GM21737 (cell line): Measurements from ENCODE around the gene KRTAP10-1.
"Not testable (repeated sequence)": the region's sequence is repeated elsewhere in the genome, so short reads cannot be mapped to it uniquely, and the experiment has no call there.

Source experiments
- ATAC-seq: cut with Tn5 transposase; IDR thresholded peaks from one replicate; pipeline ENCODE4 v1.9.1; 2021; ENCODE audit warnings: mild to moderate bottlenecking, moderate library complexity; ENCODE audit not compliant: unreplicated experiment

The KRTAP10-1 gene

DNA sequence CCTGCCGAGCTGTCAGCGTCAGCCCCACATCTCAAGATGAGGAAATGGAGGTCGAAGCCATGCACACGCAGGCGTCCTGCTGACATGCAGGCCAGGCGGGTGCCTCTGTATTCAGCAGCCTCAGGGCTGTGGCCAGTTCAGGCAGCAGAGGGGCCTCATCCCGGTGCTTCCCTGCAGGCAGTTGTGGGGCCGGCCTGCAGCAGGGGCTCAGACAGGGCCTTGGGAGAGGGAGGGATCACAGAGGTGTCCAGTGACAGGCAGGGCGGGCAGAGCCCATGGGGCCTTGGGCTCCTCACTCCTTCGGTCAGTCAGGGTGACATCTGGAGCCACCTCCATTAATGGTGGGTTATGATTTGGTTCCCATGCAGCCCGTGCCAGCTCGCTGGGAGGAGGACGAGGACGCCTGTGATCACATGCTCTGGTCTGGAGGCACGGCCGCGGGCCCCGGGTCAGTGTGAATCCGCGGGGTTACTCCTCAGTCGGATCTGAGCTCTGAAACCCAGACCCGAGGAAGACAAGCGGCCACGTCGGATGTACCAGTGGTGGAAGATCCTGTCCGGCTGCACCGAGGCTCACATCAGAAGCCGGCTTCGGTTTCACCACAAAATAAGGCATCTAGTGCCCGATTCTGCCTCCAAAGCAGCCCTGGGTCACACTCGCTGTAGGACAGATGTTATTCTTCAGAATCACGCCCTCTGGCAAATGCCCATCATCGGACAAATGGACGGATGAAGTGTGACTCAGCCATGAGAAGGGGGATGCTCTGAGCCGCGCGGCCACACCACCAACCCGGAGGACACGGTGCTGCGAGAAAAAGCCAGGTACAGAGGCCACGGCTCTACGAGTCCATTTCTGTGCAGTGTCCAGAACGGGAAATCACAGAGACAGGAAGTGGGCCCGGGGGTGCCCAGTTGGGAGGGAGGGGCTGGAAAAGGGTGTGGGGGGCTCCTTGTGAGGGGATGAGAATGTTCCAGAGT is 33.4 kb downstream of the KRTAP10-1 start:
- ATAC-seq = no peak

- ATAC-seq = no peak
Observed at GRCh38 chr21:44505673-44506278, 34.2 kb downstream of the KRTAP10-1 start.

GRCh38 chr21:44503901-44504399 is 36.0 kb downstream of the KRTAP10-1 start:
- ATAC-seq = no peak

GRCh38 chr21:44503006-44503889 is 36.7 kb downstream of the KRTAP10-1 start:
- ATAC-seq = not testable (repeated sequence)

DNA sequence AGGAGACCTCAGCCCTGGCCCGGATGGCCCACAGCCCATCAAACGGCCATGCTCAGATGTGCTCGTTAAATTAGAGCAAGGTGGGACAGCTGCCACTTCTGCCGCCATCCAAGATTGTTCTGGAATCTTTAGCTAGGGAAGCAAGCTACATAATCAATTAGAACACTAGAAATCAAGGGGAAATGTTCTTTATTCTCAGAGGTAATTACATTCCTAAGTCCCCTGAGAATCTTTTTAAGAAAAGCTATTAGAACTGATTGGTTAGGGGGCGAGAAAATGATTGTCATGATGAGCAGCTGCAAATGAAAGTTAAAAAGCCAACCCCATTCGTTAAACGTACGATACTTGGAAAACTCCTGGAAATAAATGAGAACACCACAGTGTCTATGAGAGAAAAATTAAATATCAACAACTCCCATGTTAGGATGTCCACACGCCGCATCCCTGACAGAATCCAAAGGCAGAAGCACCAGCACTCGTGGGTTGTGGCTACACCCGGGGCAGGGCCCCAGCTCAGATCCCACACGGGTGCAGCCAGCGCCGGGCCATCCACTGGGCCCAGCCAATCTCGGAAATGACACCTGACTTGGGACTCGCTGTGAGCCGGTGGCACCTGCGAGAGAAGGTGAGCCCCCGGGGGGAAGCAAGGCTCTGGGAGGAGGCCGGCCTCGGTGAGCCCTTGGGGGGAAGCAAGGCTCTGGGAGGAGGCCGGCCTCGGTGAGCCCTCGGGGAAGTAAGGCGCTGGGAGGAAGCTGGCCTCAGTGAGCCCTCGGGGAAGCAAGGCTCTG is 37.6 kb downstream of the KRTAP10-1 start:
- no peak for ATAC-seq

DNA sequence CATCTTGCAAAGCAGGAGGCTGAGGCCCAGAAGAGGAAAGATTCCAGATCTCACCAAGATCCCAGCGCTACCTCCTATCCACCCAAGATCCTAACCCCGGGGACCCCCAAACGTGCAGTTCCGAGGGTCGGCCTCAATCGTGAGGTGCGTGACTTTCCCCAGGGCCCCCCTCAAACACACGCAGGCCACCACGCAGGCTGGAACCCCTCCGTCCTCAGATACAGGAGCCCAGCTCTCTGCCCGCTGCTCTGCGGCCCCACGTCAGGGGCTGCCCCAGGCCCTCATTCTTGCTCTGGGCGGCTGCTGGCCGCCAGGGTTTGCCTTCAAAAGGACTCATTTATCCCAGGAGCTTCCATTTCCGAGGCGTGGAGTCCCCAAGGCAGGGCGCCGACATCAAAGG is 39.9 kb downstream of the KRTAP10-1 start:
- ATAC-seq = no peak

GRCh38 chr21:44499631-44500030 is 40.4 kb downstream of the KRTAP10-1 start:
- ATAC-seq = no peak

- ATAC-seq = no peak
Observed at GRCh38 chr21:44499211-44499560, 40.8 kb downstream of the KRTAP10-1 start.

- ATAC-seq = no peak
Observed at GRCh38 chr21:44498280-44499210, 41.5 kb downstream of the KRTAP10-1 start.

DNA sequence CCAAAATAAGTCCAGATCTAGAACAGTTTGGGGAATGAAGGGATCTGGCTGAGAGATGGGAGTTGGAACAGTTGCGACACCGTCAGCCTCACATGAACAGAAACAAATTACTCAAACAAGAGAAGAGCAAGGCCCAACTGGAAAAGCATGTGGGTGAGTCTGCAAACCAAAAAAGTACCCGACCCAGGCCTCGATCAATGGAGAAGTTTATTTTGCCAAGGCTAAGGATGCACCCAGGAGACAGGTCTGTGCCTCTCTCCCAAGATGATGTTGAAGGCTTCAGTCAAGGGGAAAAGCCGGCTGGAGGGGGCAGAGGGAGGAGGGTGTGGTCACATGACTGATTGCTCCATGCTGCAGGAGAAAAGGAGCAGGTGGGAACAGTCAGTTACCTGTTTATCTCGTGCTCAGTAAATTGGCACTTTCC is 42.3 kb downstream of the KRTAP10-1 start:
- ATAC-seq = no peak

GRCh38 chr21:44496564-44497550 is 43.1 kb downstream of the KRTAP10-1 start:
- ATAC-seq = no peak

DNA sequence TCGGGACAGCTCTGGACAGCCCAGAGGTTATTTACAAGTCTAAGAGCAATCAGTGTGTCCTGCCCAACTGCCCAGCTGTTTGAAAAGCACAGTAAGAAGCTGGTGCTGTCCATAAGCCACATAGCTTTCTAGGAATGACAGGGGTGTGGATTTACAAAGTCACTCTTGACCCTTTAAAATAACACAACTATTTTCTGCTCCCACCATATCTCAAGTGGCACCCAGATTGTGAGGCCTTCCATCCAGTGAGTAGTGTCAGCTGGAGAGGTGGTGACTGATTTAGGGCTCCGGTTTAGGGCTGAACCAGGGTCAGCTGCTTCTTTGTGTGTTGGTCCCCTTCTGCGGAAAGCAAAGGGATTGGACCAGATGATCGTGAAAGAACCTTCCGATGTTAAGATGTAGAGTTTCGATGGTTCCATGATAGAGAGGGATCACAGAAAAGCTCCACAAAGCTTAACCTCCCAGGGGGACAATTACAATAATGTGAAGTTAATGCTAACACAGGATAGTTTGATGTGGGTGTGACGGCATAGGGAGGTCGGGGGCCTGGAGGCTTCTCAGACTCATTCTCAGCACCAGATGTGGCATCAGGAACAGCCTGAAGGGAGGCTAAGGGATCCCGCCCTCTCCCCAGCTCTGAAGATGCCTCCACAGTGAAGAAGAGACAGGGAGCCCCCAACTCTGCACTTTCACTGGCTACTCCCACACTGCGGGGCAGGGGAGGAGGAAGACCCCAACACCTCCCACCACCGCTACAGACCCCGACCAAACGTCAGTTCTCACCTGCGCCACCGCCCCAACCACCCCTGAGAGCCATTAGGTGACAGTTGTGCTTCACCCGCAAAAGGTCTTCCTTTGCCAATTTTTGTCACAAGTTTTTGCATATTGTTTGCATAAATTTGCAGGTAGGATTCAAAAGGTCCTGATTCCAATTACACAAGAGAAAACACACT is 44.1 kb downstream of the KRTAP10-1 start:
- no peak for ATAC-seq

- ATAC-seq = no peak
Observed at GRCh38 chr21:44494956-44495355, 45.0 kb downstream of the KRTAP10-1 start.

DNA sequence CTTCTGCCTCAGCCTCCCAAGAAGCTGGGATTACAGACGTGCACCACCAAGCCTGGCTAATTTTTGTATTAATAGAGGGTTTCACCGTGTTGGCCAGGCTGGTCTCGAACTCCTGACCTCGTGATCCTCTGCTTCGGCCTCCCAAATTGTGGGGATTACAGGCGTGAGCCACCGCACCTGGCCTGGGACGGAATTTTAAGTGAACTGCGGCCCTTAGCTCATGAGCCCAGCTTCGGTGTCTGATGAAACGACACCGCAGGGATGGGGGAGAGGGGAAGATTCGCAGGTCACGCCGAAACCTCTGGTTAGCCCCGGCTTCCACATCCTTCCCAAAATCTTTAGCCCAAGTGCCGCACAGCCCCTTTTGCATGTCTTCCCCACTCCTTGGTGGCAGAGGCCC is 45.6 kb downstream of the KRTAP10-1 start:
- ATAC-seq = no peak

- no peak for ATAC-seq
Observed at GRCh38 chr21:44492567-44493385, 47.2 kb downstream of the KRTAP10-1 start.

- ATAC-seq = no peak
Observed at GRCh38 chr21:44490816-44491215, 49.2 kb downstream of the KRTAP10-1 start.
